Body of pancreas (tissue), 4 donors: ENCODE data around the gene USPL1. TPM values are rescaled to one million over a fixed set of nuclear protein-coding genes. Genes with fewer than 3 reads are reported as not detected.
A peak's percentile ranks its signal among the peaks of the same experiment; 100 is the strongest.

Experiments
- ATAC-seq: fragments of 150-250 bp; one replicate; pipeline ENCODE4 v1.9.1; 2016
- DNase-seq, 4 donors: peaks; one replicate each; pipeline ENCODE4 v3.0.0-alpha.2; 2019
- H3K27ac ChIP-seq, 4 donors: fragments of 200-600 bp; sonication (generic); 1 replicate in 3 of 4; 2 replicates in 1 of 4; pipeline versions ENCODE4 v1.5.1 to v1.6.1; 2016 to 2019; ENCODE audit warnings: mild to moderate bottlenecking in 1 of 4, mixed read lengths in 1 of 4, moderate library complexity in 1 of 4
- H3K27me3 ChIP-seq, 2 donors: fragments of 200-600 bp; sonication (generic); one replicate each; pipeline ENCODE4 v1.6.0; 2016; ENCODE audit warnings: mild to moderate bottlenecking in 1 of 2
- H3K36me3 ChIP-seq, 2 donors: fragments of 200-600 bp; sonication (generic); replicated peaks in 1 of 2; 2 replicates each; pipeline ENCODE4 v1.5.1; 2016; ENCODE audit warnings: low read depth in 2 of 2; ENCODE audit not compliant: insufficient read depth in 1 of 2
- H3K4me1 ChIP-seq: fragments of 200-600 bp; sonication (generic); one replicate; pipeline ENCODE4 v1.6.0; 2016
- H3K4me3 ChIP-seq, 2 donors: fragments of 200-600 bp; sonication (generic); 1 replicate in 1 of 2; 2 replicates in 1 of 2; pipeline ENCODE4 v1.5.1; 2016 to 2019
- H3K9me3 ChIP-seq, 3 donors: fragments of 200-600 bp; sonication (generic); 1 replicate in 2 of 3; 2 replicates in 1 of 3; pipeline ENCODE4 v1.5.1; 2016
- CTCF ChIP-seq, 7 experiments: fragments of 450-650 bp in 4 of 7; fragments of 200-600 bp in 3 of 7; sonication (generic) in 3 of 7; IDR thresholded peaks; one replicate each; pipeline ENCODE4 v1.5.1; 2016 to 2019; ENCODE audit warnings: antibody characterized with exemption in 7 of 7
- POLR2A ChIP-seq, 3 donors: fragments of 450-650 bp; IDR thresholded peaks; one replicate each; pipeline ENCODE4 v1.6.1; 2016; ENCODE audit warnings: antibody characterized with exemption in 3 of 3, mild to moderate bottlenecking in 2 of 3
- WGBS, 2 donors: methylation state at CpG; one replicate each; pipeline ENCODE4 v1.1.5; 2017; 5-methylcytosine and 5-hydroxymethylcytosine counted together
- intact Hi-C: fragments of 100-400 bp; cut with DNase I; formaldehyde crosslinking; loops from one replicate; pipeline ENCODE4 v1.15.1; 2023
- total RNA-seq, 2 donors: library from RNA; depleted of rRNA; stranded (reverse); fragments of >200 nt; gene quantifications; one replicate each; pipeline ENCODE4 v1.1.0, GENCODE V29; 2016

The USPL1 gene
- 10 to 100 TPM; 10.9 to 14.5 TPM for total RNA-seq

GRCh38 chr13:30617315-30618185, at the start of gene USPL1:
USPL1 (plus strand) TSS chr13:30617920; CDS start chr13:30621141, 3,221 bp downstream.
- ATAC-seq (peak; percentile 92), DNase-seq (peak; percentile 99)
- Histone ChIP-seq H3K27me3 (no peaks in the 10 kb centered on the region), H3K4me3 (peak within 1 kb of the TSS; percentile 70 to 85), H3K36me3 (peaks cover 2 to 4% of the 10 kb centered on the region in 2 donors), H3K9me3 (no peaks in the 10 kb centered on the region), H3K27ac (peak within 1 kb of the TSS; percentile 99 to 100 (median 100)), H3K4me1 (peaks cover 29% of the 10 kb centered on the region)
- intact Hi-C loops = loop anchor here (10.0 kb wide), 1 partner anchor 153 kb away; the partner anchor contains the start of gene HMGB1
- TF ChIP-seq CTCF (IDR thresholded peaks at IDR 0.05) = peak; percentile 7 to 88 (median 77)
- TF ChIP-seq POLR2A (IDR thresholded peaks at IDR 0.05) = peak; percentile 99
- 0 to 1% methylated on average over 14 to 78 of the region's 78 CpGs for WGBS, 2 donors

GRCh38 chr13:30569901-30570576, 47.7 kb upstream of the USPL1 start:
- peak; percentile 33 for ATAC-seq
- H3K9me3 ChIP-seq = no peaks in the 10 kb centered on the region
- no peak overlapping the region for H3K27ac ChIP-seq
- intact Hi-C loops = no loop called here
- H3K4me3 ChIP-seq = no peak overlapping the region
- H3K36me3 ChIP-seq = no peaks in the 10 kb centered on the region
- TF ChIP-seq POLR2A (IDR thresholded peaks at IDR 0.05) (no peak), CTCF (IDR thresholded peaks at IDR 0.05) (no peak)
- WGBS, 2 donors = 76 to 84% methylated on average over 8 of the region's 8 CpGs
- no peaks in the 10 kb centered on the region for H3K27me3 ChIP-seq
- DNase-seq = peak in 2 of 4 donors; percentile 10 to 45
- no peaks in the 10 kb centered on the region for H3K4me1 ChIP-seq

- no peak for DNase-seq
Measured at GRCh38 chr13:30570691-30571090, 47.0 kb upstream of the USPL1 start.

GRCh38 chr13:30572859-30573275, 44.9 kb upstream of the USPL1 start:
- H3K27ac ChIP-seq = peak overlapping the region in 3 of 4 donors; percentile 11 to 64 (median 26)
- no peaks in the 10 kb centered on the region for H3K36me3 ChIP-seq
- 0 to 5% methylated on average over 1 of the region's 1 CpG for WGBS, 2 donors
- peak; percentile 68 for ATAC-seq
- no peaks in the 10 kb centered on the region for H3K9me3 ChIP-seq
- no peaks in the 10 kb centered on the region for H3K27me3 ChIP-seq
- TF ChIP-seq POLR2A (IDR thresholded peaks at IDR 0.05) = no peak
- peak in 1 of 7 experiments; percentile 23 for TF ChIP-seq CTCF (IDR thresholded peaks at IDR 0.05)
- no peaks in the 10 kb centered on the region for H3K4me1 ChIP-seq
- H3K4me3 ChIP-seq = no peak overlapping the region
- DNase-seq = peak in 1 of 4 donors; percentile 11
- intact Hi-C loops = no loop called here

More at GRCh38 chr13:30570691-30571090, 47.0 kb upstream of the USPL1 start:
- TF ChIP-seq POLR2A (IDR thresholded peaks at IDR 0.05) = no peak
- no peak for TF ChIP-seq CTCF (IDR thresholded peaks at IDR 0.05)
- H3K4me3 ChIP-seq = no peak overlapping the region
- no peaks in the 10 kb centered on the region for H3K27me3 ChIP-seq
- ATAC-seq = no peak
- intact Hi-C loops = no loop called here
- no peaks in the 10 kb centered on the region for H3K36me3 ChIP-seq
- no peaks in the 10 kb centered on the region for H3K4me1 ChIP-seq
- H3K27ac ChIP-seq = no peak overlapping the region
- H3K9me3 ChIP-seq = no peaks in the 10 kb centered on the region
